ENCODE measurements around the gene ZNF207.
"Not testable (repeated sequence)": the region's sequence is repeated elsewhere in the genome, so short reads cannot be mapped to it uniquely, and the experiment has no call there.

Gene ZNF207

GRCh38 chr17:32311028-32311536 lies 38.9 kb upstream of the ZNF207 start:
- H3K27ac ChIP-seq: no peak overlapping the region
- DNase-seq (ENCODE audit: low spot score): no peak
- no peak for TF ChIP-seq CTCF (IDR thresholded peaks at IDR 0.05)
- peak overlapping the region; percentile 34 for H3K4me3 ChIP-seq

GRCh38 chr17:32314636-32315035 lies 35.3 kb upstream of the ZNF207 start:
- Histone ChIP-seq H3K27ac (no peak overlapping the region), H3K4me3 (no peak overlapping the region)
- DNase-seq (ENCODE audit: low spot score): no peak
- TF ChIP-seq CTCF (IDR thresholded peaks at IDR 0.05): no peak

GRCh38 chr17:32315171-32315570 lies 34.8 kb upstream of the ZNF207 start:
- H3K27ac ChIP-seq: no peak overlapping the region
- no peak for TF ChIP-seq CTCF (IDR thresholded peaks at IDR 0.05)
- H3K4me3 ChIP-seq: no peak overlapping the region
- no peak for DNase-seq (ENCODE audit: low spot score)

- not testable (repeated sequence) for DNase-seq (ENCODE audit: low spot score); H3K4me3 ChIP-seq; H3K27ac ChIP-seq
Measured at GRCh38 chr17:32316653-32317052, 33.3 kb upstream of the ZNF207 start.

- Histone ChIP-seq H3K27ac (no peak overlapping the region), H3K4me3 (no peak overlapping the region)
- TF ChIP-seq CTCF (IDR thresholded peaks at IDR 0.05): no peak
- no peak for DNase-seq (ENCODE audit: low spot score)
Measured at GRCh38 chr17:32317353-32317752, 32.6 kb upstream of the ZNF207 start.

GRCh38 chr17:32318071-32318470 lies 31.9 kb upstream of the ZNF207 start:
- no peak for TF ChIP-seq CTCF (IDR thresholded peaks at IDR 0.05)
- DNase-seq (ENCODE audit: low spot score): no peak
- H3K4me3 ChIP-seq: no peak overlapping the region
- H3K27ac ChIP-seq: no peak overlapping the region

- no peak overlapping the region for H3K4me3 ChIP-seq
- DNase-seq (ENCODE audit: low spot score): no peak
- TF ChIP-seq CTCF (IDR thresholded peaks at IDR 0.05): peak; percentile 94
- no peak overlapping the region for H3K27ac ChIP-seq
Measured at GRCh38 chr17:32319548-32319905, 30.4 kb upstream of the ZNF207 start.

- not testable (repeated sequence) for H3K4me3 ChIP-seq; H3K27ac ChIP-seq; DNase-seq (ENCODE audit: low spot score)
Measured at GRCh38 chr17:32320080-32320479, 29.9 kb upstream of the ZNF207 start.
